Smooth muscle cell (in vitro differentiated cells): Measurements from ENCODE around the gene SPIRE2. TPM values are rescaled to one million over a fixed set of nuclear protein-coding genes. Genes with fewer than 3 reads are reported as not detected.

Experiments used
- DNase-seq: peaks from one replicate; lab custom pipeline; 2025; ENCODE audit not compliant: unreplicated experiment; lab: John Stamatoyannopoulos, UW
- H2AFZ ChIP-seq: fragments of 200-600 bp; sonication (generic); 2 replicates; pipeline ENCODE4 v1.6.0; 2016; ENCODE audit warnings: antibody characterized with exemption, low read depth, mild to moderate bottlenecking
- H3F3A ChIP-seq: fragments of 200-600 bp; sonication (generic); 2 replicates; pipeline ENCODE4 v1.6.0; 2017; ENCODE audit warnings: antibody characterized with exemption, low read depth
- H3K27ac ChIP-seq: fragments of 200-600 bp; sonication (generic); 2 replicates; pipeline ENCODE4 v1.5.1; 2016; ENCODE audit warnings: low read depth, mild to moderate bottlenecking
- H3K27me3 ChIP-seq: fragments of 200-600 bp; sonication (generic); 2 replicates; pipeline ENCODE4 v1.6.1; 2016; ENCODE audit warnings: low read depth, mild to moderate bottlenecking
- H3K36me3 ChIP-seq: fragments of 200-600 bp; sonication (generic); 2 replicates; pipeline ENCODE4 v1.5.1; 2016; ENCODE audit warnings: low read depth
- H3K4me1 ChIP-seq: fragments of 200-600 bp; sonication (generic); 2 replicates; pipeline ENCODE4 v1.5.1; 2016; ENCODE audit warnings: low read depth
- H3K4me2 ChIP-seq: fragments of 200-600 bp; sonication (generic); 2 replicates; pipeline ENCODE4 v1.6.0; 2016; ENCODE audit warnings: mild to moderate bottlenecking
- H3K4me3 ChIP-seq: fragments of 200-600 bp; sonication (generic); 2 replicates; pipeline ENCODE4 v1.5.1; 2016; ENCODE audit warnings: mild to moderate bottlenecking
- H3K79me2 ChIP-seq: fragments of 200-600 bp; sonication (generic); 2 replicates; pipeline ENCODE4 v1.6.0; 2016; ENCODE audit warnings: low read depth, mild to moderate bottlenecking
- H3K9ac ChIP-seq: fragments of 200-600 bp; sonication (generic); 2 replicates; pipeline ENCODE4 v1.6.0; 2016; ENCODE audit warnings: low read depth
- H3K9me3 ChIP-seq: fragments of 200-600 bp; sonication (generic); replicated peaks from 2 replicates; pipeline ENCODE4 v1.5.1; 2016; ENCODE audit warnings: low read depth
- H4K20me1 ChIP-seq: fragments of 200-600 bp; sonication (generic); 2 replicates; pipeline ENCODE4 v1.6.0; 2016; ENCODE audit warnings: low read depth
- CTCF ChIP-seq: fragments of 200-600 bp; sonication (generic); IDR thresholded peaks from 2 replicates; pipeline ENCODE4 v1.5.1; 2017; ENCODE audit warnings: borderline replicate concordance, mild to moderate bottlenecking, antibody characterized with exemption; ENCODE audit not compliant: insufficient read depth, poor library complexity, severe bottlenecking
- WGBS: methylation state at CpG from one replicate; pipeline ENCODE4 v1.1.7; 2016; ENCODE audit warnings: low lambda C conversion rate; 5-methylcytosine and 5-hydroxymethylcytosine counted together
- polyA plus RNA-seq: library from polyadenylated mRNA; unstranded; fragments of >200 nt; fragmentation: Nextera tagmentation; extraction: Ambion mirVana; gene quantifications from 2 replicates; pipeline ENCODE4 v1.2.1, GENCODE V29; 2016
- total RNA-seq: library from RNA; depleted of rRNA; stranded (reverse); fragments of >200 nt; gene quantifications from 2 replicates; pipeline ENCODE4 v1.2.3, GENCODE V29; 2014

Gene SPIRE2
- total and polyA plus RNA-seq, 2 experiments from 2014 or later = 1.1 to 1.4 TPM

- H3K36me3 ChIP-seq = no peaks in the 10 kb centered on the region
- peaks cover 30% of the 10 kb centered on the region for H4K20me1 ChIP-seq
- H3K79me2 ChIP-seq = no peaks in the 10 kb centered on the region
- H2AFZ ChIP-seq = no peak overlapping the region
- no peak for TF ChIP-seq CTCF
- no peaks in the 10 kb centered on the region for H3K9me3 ChIP-seq
- no peak for DNase-seq
- H3K9ac ChIP-seq = no peak overlapping the region
- no peak overlapping the region for H3K27ac ChIP-seq
- H3K27me3 ChIP-seq = no peaks in the 10 kb centered on the region
- no peak overlapping the region for H3K4me3 ChIP-seq
- 91% methylated on average over 31 of the region's 31 CpGs for WGBS
- no peaks in the 10 kb centered on the region for H3K4me1 ChIP-seq
- no peaks in the 10 kb centered on the region for H3F3A ChIP-seq
- no peak overlapping the region for H3K4me2 ChIP-seq
Observed at GRCh38 chr16:89904606-89905510, 76.6 kb downstream of the SPIRE2 start.

- Histone ChIP-seq H3F3A (no peaks in the 10 kb centered on the region), H3K4me1 (no peaks in the 10 kb centered on the region), H4K20me1 (peaks cover 29% of the 10 kb centered on the region), H3K9me3 (no peaks in the 10 kb centered on the region), H2AFZ (no peak overlapping the region), H3K4me2 (no peak overlapping the region), H3K9ac (no peak overlapping the region), H3K27ac (no peak overlapping the region), H3K79me2 (no peaks in the 10 kb centered on the region), H3K36me3 (no peaks in the 10 kb centered on the region), H3K27me3 (no peaks in the 10 kb centered on the region), H3K4me3 (no peak overlapping the region)
- no peak for TF ChIP-seq CTCF
- DNase-seq = no peak
- 96% methylated on average over 23 of the region's 23 CpGs for WGBS
Observed at GRCh38 chr16:89905511-89906139, 77.3 kb downstream of the SPIRE2 start.

GRCh38 chr16:89906140-89907025, 78.1 kb downstream of the SPIRE2 start:
- Histone ChIP-seq H4K20me1 (peaks cover 25% of the 10 kb centered on the region), H3K27me3 (no peaks in the 10 kb centered on the region), H3K9ac (no peak overlapping the region), H3K4me2 (no peak overlapping the region), H3K27ac (no peak overlapping the region), H3K36me3 (no peaks in the 10 kb centered on the region), H3F3A (no peaks in the 10 kb centered on the region), H3K4me3 (no peak overlapping the region), H3K79me2 (no peaks in the 10 kb centered on the region), H3K9me3 (no peaks in the 10 kb centered on the region), H3K4me1 (no peaks in the 10 kb centered on the region), H2AFZ (no peak overlapping the region)
- no peak for DNase-seq
- no peak for TF ChIP-seq CTCF
- WGBS = 98% methylated on average over 40 of the region's 40 CpGs
